SK-N-SH treated with all-trans-retinoic acid at 6 μM for 48 hours (cell line): ENCODE results near the gene CHST11.

Experiments used
- ATAC-seq: fragments of 200-7000 bp; cut with Tn5 transposase; 3 replicates; pipeline ENCODE4 v1.9.1; 2020; ENCODE audit warnings: mild to moderate bottlenecking, moderate library complexity
- BACH2 ChIP-seq: fragments of 250-450 bp; sonication (Bioruptor Pico); IDR thresholded peaks from 2 replicates; pipeline ENCODE4 v1.9.0; 2021; ENCODE audit warnings: mild to moderate bottlenecking, borderline replicate concordance
- CREB5 ChIP-seq: fragments of 250-450 bp; sonication (Bioruptor Pico); IDR thresholded peaks from 2 replicates; pipeline ENCODE4 v1.5.1; 2020; ENCODE audit warnings: low read depth, mild to moderate bottlenecking, moderate library complexity
- CSDC2 ChIP-seq: fragments of 250-450 bp; sonication (Bioruptor Pico); IDR thresholded peaks from 2 replicates; pipeline ENCODE4 v1.5.0; 2020; ENCODE audit warnings: mild to moderate bottlenecking, moderate library complexity
- CSRNP3 ChIP-seq: fragments of 250-450 bp; sonication (Bioruptor Pico); IDR thresholded peaks from 2 replicates; pipeline ENCODE4 v1.5.1; 2021; ENCODE audit warnings: mild to moderate bottlenecking, moderate library complexity
- ESRRG ChIP-seq: fragments of 250-450 bp; sonication (Bioruptor Pico); IDR thresholded peaks from 2 replicates; pipeline ENCODE4 v1.6.1; 2021; ENCODE audit warnings: mild to moderate bottlenecking
- GLIS3 ChIP-seq: fragments of 250-450 bp; sonication (Bioruptor Pico); IDR thresholded peaks from 2 replicates; pipeline ENCODE4 v1.5.0; 2020; ENCODE audit warnings: mild to moderate bottlenecking, moderate library complexity
- ISL1 ChIP-seq: fragments of 250-450 bp; sonication (Bioruptor Pico); IDR thresholded peaks from 2 replicates; pipeline ENCODE4 v2.1.2; 2022; ENCODE audit warnings: mild to moderate bottlenecking, moderate library complexity
- OSR1 ChIP-seq: fragments of 250-450 bp; sonication (Bioruptor Pico); IDR thresholded peaks from 2 replicates; pipeline ENCODE4 v1.8.0; 2022; ENCODE audit warnings: moderate library complexity, mild to moderate bottlenecking, inconsistent platforms
- PATZ1 ChIP-seq: fragments of 250-450 bp; sonication (Bioruptor Pico); IDR thresholded peaks from 2 replicates; pipeline ENCODE4 v1.8.0; 2020; ENCODE audit warnings: mild to moderate bottlenecking, moderate library complexity, borderline replicate concordance
- POU6F1 ChIP-seq: fragments of 250-450 bp; sonication (Bioruptor Pico); IDR thresholded peaks from 2 replicates; pipeline ENCODE4 v1.8.0; 2021; ENCODE audit warnings: low read depth, mild to moderate bottlenecking, moderate library complexity, borderline replicate concordance
- PPARA ChIP-seq: fragments of 250-450 bp; sonication (Bioruptor Pico); IDR thresholded peaks from 2 replicates; pipeline ENCODE4 v1.5.0; 2020; ENCODE audit warnings: mild to moderate bottlenecking, borderline replicate concordance
- RARB ChIP-seq: fragments of 250-450 bp; sonication (Bioruptor Pico); IDR thresholded peaks from 2 replicates; pipeline ENCODE4 v1.8.0; 2021; ENCODE audit warnings: mild to moderate bottlenecking, moderate library complexity
- SNAI2 ChIP-seq: fragments of 250-450 bp; sonication (Bioruptor Pico); IDR thresholded peaks from 2 replicates; pipeline ENCODE4 v1.5.0; 2020; ENCODE audit warnings: mild to moderate bottlenecking, moderate library complexity
- TCF4 ChIP-seq: fragments of 250-450 bp; sonication (Bioruptor Pico); IDR thresholded peaks from 2 replicates; pipeline ENCODE4 v1.8.0; 2021; ENCODE audit warnings: mild to moderate bottlenecking, moderate library complexity, borderline replicate concordance
- TOX ChIP-seq: fragments of 250-450 bp; sonication (Bioruptor Pico); IDR thresholded peaks from 2 replicates; pipeline ENCODE4 v1.8.0; 2021; ENCODE audit warnings: mild to moderate bottlenecking, moderate library complexity, borderline replicate concordance
- TSHZ2 ChIP-seq: fragments of 250-450 bp; sonication (Bioruptor Pico); IDR thresholded peaks from 2 replicates; pipeline ENCODE4 v1.5.0; 2020; ENCODE audit warnings: mild to moderate bottlenecking, moderate library complexity
- ZC3H10 ChIP-seq: fragments of 250-450 bp; sonication (Bioruptor Pico); IDR thresholded peaks from 2 replicates; pipeline ENCODE4 v1.5.1; 2021; ENCODE audit warnings: mild to moderate bottlenecking, moderate library complexity
- ZNF565 ChIP-seq: fragments of 450-650 bp; formaldehyde crosslinking; conservative IDR thresholded peaks from 2 replicates; pipeline ENCODE4 v1.5.0; 2020; ENCODE audit warnings: low read depth, mild to moderate bottlenecking, moderate library complexity
- ZNF8 ChIP-seq: fragments of 450-650 bp; formaldehyde crosslinking; IDR thresholded peaks from 2 replicates; pipeline ENCODE4 v1.5.0; 2020; ENCODE audit warnings: mild to moderate bottlenecking, moderate library complexity

Gene CHST11

GRCh38 chr12:104740668-104741067, 283.9 kb downstream of the CHST11 start:
- no peak for TF ChIP-seq TSHZ2 (CRISPR knock-in tag)
- no peak for TF ChIP-seq CSRNP3 (CRISPR knock-in tag)
- TF ChIP-seq CREB5 (CRISPR knock-in tag) = no peak
- no peak for TF ChIP-seq ZNF565 (CRISPR knock-in tag)
- TF ChIP-seq, all 23 proteins: peak for 0
- ATAC-seq = no peak

GRCh38 chr12:104741077-104741476, 284.3 kb downstream of the CHST11 start:
- no peak for ATAC-seq
- TF ChIP-seq OSR1 (CRISPR knock-in tag) (no peak), ZNF8 (CRISPR knock-in tag) (no peak), CREB5 (CRISPR knock-in tag) (no peak), TCF4 (CRISPR knock-in tag) (no peak), ISL1 (no peak), CSDC2 (CRISPR knock-in tag) (no peak), PATZ1 (CRISPR knock-in tag) (no peak), ZNF565 (CRISPR knock-in tag) (no peak), SNAI2 (CRISPR knock-in tag) (no peak), PPARA (CRISPR knock-in tag) (no peak), BACH2 (CRISPR knock-in tag) (no peak), ESRRG (CRISPR knock-in tag) (no peak), TSHZ2 (CRISPR knock-in tag) (no peak), ZC3H10 (CRISPR knock-in tag) (no peak), POU6F1 (no peak), GLIS3 (CRISPR knock-in tag) (no peak), RARB (CRISPR knock-in tag) (no peak), TOX (CRISPR knock-in tag) (no peak)
